ENCODE measurements around the gene ASPM. TPM values are rescaled to one million over a fixed set of nuclear protein-coding genes. Genes with fewer than 3 reads are reported as not detected.

The ASPM gene
- total RNA-seq, 2 donors from 2014 or later: 0.81 to 2.1 TPM

DNA sequence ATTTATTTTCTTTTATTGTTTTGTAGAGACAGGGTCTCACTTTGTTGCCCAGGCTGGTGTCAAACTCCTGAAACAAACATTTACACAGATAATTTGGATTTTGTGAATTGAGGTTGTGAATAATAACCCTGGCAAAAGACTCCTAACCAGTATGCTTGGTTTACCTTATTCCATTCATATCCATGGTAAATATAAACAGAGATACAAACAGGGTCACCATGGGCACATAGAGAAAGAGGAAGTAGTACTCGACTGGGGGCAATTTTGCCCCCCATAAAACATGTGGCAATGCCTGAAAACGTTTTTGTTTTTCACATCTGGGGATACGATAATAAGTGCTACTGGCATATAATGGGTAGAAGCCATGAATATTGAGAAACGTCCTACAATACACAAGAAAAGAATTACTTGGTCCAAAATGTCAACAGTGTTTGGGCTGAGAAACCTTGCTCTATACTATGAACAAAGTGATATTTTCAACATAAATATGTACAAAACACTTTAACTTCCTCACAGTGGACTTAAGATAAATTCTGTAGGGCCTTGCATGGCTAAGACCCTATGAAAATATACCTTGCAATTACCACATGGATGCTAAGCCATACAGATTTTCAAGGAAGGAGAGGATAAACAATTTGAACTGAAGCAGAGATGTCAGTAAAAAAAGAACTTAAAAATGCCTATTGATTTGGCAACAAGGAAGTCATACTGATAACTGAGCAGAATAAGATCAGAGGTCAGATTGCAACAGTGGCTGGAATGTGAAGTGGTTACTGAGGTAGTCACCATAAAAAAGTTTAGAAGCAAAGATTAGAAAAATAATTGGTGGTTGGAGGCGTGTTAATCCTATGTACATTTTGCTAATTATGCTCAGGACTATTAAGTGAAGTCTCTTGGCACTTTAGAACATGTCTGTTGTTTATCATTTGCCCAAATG, 27.4 kb upstream of the ASPM start:
- Histone ChIP-seq H3K4me1 (ENCODE audit: control insufficient read depth in 1 of 2, low read depth in 2 of 2) (no peaks in the 10 kb centered on the region), H3K36me3 (peaks cover 5% of the 10 kb centered on the region), H3K27ac (no peak overlapping the region), H3K27me3 (replicated peaks; ENCODE audit: insufficient read depth) (no peaks in the 10 kb centered on the region), H3K9me3 (no peaks in the 10 kb centered on the region), H3K4me3 (no peak overlapping the region)
- DNase-seq (ENCODE audit: low spot score) (no peak), ATAC-seq (ENCODE audit: insufficient number of reproducible peaks, low FRiP score, low read depth) (no peak)
- TF ChIP-seq, protein P1, sequence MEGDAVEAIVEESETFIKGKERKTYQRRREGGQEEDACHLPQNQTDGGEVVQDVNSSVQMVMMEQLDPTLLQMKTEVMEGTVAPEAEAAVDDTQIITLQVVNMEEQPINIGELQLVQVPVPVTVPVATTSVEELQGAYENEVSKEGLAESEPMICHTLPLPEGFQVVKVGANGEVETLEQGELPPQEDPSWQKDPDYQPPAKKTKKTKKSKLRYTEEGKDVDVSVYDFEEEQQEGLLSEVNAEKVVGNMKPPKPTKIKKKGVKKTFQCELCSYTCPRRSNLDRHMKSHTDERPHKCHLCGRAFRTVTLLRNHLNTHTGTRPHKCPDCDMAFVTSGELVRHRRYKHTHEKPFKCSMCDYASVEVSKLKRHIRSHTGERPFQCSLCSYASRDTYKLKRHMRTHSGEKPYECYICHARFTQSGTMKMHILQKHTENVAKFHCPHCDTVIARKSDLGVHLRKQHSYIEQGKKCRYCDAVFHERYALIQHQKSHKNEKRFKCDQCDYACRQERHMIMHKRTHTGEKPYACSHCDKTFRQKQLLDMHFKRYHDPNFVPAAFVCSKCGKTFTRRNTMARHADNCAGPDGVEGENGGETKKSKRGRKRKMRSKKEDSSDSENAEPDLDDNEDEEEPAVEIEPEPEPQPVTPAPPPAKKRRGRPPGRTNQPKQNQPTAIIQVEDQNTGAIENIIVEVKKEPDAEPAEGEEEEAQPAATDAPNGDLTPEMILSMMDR (IDR thresholded peaks at IDR 0.05): no peak

DNA sequence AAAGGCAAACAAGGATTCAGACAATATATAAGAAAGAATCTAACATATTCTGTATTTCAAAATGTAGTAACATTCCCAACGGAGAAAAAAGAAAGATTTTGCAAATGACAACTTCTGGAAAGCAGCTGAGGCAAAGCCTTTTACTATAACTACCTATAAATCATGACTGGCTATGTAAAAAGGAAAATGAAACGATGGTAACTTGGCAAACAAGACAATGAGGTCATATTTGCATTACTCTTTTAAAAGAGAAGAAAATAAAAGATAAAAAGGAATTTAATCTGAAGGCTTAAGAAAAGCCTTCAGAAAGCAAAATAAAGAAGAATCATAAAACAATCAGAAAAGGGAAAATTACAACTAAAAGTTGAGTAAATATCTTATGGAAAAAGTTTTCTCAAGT, 25.1 kb upstream of the ASPM start:
- Histone ChIP-seq H3K27me3 (replicated peaks; ENCODE audit: insufficient read depth) (no peaks in the 10 kb centered on the region), H3K36me3 (peaks cover 5% of the 10 kb centered on the region), H3K27ac (no peak overlapping the region), H3K9me3 (no peaks in the 10 kb centered on the region), H3K4me3 (no peak overlapping the region), H3K4me1 (ENCODE audit: control insufficient read depth in 1 of 2, low read depth in 2 of 2) (no peaks in the 10 kb centered on the region)
- no peak for DNase-seq (ENCODE audit: low spot score)
- TF ChIP-seq, protein P1 (IDR thresholded peaks at IDR 0.05): no peak
- ATAC-seq (ENCODE audit: insufficient number of reproducible peaks, low FRiP score, low read depth): no peak

DNA sequence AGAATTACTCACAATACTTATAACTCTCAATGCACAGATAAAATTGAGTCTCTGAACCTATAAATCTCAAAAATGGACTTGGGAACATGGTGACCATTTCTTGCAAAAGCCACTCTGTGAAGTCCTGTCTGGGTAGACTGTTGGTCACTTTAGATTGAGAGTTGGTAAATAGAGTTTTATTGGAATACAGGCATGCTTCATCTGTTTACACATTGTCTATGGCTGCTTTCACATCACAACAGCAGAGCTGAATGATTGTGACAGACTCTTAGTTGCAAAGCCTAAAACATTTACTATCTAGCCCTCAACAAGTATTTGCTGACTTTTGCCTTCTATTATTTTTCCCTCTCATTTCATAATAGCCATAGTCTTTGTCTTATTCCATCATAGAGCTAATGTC, 24.1 kb upstream of the ASPM start:
- H3K36me3 ChIP-seq: peaks cover 5% of the 10 kb centered on the region
- no peak for DNase-seq (ENCODE audit: low spot score)
- no peak for ATAC-seq (ENCODE audit: insufficient number of reproducible peaks, low FRiP score, low read depth)
- no peak overlapping the region for H3K4me3 ChIP-seq
- H3K27ac ChIP-seq: no peak overlapping the region
- no peaks in the 10 kb centered on the region for H3K4me1 ChIP-seq (ENCODE audit: control insufficient read depth in 1 of 2, low read depth in 2 of 2)
- H3K9me3 ChIP-seq: no peaks in the 10 kb centered on the region
- no peaks in the 10 kb centered on the region for H3K27me3 ChIP-seq (replicated peaks; ENCODE audit: insufficient read depth)
- TF ChIP-seq, protein P1 (IDR thresholded peaks at IDR 0.05): no peak

DNA sequence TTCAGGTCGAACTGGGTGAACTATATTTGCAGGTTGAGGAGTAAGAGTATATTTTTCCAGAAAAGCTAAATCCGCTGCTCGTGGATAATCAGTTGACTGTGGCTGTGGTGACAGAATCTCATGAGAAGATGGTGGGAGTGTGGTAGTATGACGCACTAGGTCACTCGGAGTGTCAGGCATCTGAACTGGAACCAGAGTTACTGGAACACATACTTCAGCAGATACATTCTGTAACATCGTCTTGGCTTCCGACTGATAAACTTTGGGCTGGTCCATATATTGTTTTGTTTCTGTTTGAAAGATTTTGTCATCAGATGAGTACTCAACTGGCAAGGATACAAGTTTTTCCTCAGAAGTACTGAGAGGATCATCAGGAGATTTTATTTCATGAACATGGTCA, 13.0 kb upstream of the ASPM start:
- no peak overlapping the region for H3K4me3 ChIP-seq
- H3K4me1 ChIP-seq (ENCODE audit: control insufficient read depth in 1 of 2, low read depth in 2 of 2): no peaks in the 10 kb centered on the region
- DNase-seq (ENCODE audit: low spot score) (no peak), ATAC-seq (ENCODE audit: insufficient number of reproducible peaks, low FRiP score, low read depth) (no peak)
- H3K27me3 ChIP-seq (replicated peaks; ENCODE audit: insufficient read depth): no peaks in the 10 kb centered on the region
- TF ChIP-seq, protein P1 (IDR thresholded peaks at IDR 0.05): no peak
- H3K27ac ChIP-seq: no peak overlapping the region
- H3K36me3 ChIP-seq: peaks cover 3% of the 10 kb centered on the region
- H3K9me3 ChIP-seq: no peaks in the 10 kb centered on the region

DNA sequence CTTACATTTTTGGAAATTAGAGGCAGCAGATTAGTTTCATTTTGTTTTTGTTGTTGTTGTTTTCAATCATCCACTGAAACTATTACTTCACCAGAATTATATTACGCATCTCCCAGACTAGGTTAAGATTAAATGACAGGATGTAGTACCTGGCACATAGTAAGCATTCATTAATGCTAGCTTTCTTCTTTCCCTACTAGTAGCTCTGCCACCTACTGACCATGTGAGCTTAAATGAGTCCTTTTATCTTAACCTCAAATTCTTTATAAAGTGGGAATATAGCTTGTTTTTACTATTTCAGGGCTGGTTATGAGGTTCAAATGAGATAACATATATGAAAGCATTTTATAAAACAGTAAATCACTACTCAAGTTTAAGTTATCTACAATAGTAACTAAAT, 10.2 kb upstream of the ASPM start:
- Histone ChIP-seq H3K4me3 (no peak overlapping the region), H3K27ac (no peak overlapping the region), H3K36me3 (peaks cover 3% of the 10 kb centered on the region), H3K9me3 (no peaks in the 10 kb centered on the region), H3K4me1 (ENCODE audit: control insufficient read depth in 1 of 2, low read depth in 2 of 2) (no peaks in the 10 kb centered on the region), H3K27me3 (replicated peaks; ENCODE audit: insufficient read depth) (no peaks in the 10 kb centered on the region)
- ATAC-seq (ENCODE audit: insufficient number of reproducible peaks, low FRiP score, low read depth) (no peak), DNase-seq (ENCODE audit: low spot score) (no peak)
- TF ChIP-seq, protein P1 (IDR thresholded peaks at IDR 0.05): no peak

Measured in thoracic aorta (tissue), 2 donors.